ENCODE data around the gene PYCARD. TPM values are rescaled to one million over a fixed set of nuclear protein-coding genes. Genes with fewer than 3 reads are reported as not detected.

Gene PYCARD
- total and polyA plus RNA-seq, 9 of the 15 experiments (the other 6 are each of a cell fraction or from before 2014, with no cell fraction given): 1.3 to 28.4 (median 6.0) TPM

DNA sequence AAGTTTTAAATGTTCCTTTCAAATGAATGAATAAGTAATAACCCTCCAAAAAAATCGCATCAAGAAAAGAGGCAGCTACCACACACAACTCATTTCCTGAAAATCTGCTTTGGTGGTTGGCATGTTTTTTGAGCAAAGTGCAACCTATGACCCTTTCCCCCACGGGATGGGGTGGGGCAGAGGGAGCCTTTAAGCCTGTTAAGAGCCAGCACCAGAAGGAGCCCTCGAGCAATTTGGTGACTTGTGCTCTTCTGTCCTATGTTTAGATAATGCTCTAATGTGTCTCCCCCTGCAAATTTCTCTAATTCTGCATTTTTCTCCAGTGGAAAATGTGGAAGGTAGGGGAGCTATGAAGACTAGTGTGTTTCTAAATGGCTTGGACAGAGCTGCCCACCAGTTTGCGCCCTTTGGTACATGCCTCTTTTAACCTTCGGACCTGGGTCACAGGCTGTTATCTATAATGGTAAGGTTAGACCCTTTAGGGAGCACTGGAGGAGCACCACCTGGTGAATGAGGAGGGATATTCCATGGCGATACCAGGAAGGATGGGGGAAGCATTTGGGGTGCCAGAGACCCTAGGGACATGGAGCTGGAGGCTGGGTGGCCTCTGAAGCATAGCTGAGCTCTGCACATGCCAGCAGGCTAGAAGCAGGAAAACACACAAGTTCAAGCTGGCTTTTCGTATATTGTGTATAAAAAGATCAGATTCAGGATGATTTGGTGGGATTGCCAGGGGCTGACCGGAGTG lies 1.6 kb downstream of the PYCARD start (continued):
- TF ChIP-seq, protein P1, sequence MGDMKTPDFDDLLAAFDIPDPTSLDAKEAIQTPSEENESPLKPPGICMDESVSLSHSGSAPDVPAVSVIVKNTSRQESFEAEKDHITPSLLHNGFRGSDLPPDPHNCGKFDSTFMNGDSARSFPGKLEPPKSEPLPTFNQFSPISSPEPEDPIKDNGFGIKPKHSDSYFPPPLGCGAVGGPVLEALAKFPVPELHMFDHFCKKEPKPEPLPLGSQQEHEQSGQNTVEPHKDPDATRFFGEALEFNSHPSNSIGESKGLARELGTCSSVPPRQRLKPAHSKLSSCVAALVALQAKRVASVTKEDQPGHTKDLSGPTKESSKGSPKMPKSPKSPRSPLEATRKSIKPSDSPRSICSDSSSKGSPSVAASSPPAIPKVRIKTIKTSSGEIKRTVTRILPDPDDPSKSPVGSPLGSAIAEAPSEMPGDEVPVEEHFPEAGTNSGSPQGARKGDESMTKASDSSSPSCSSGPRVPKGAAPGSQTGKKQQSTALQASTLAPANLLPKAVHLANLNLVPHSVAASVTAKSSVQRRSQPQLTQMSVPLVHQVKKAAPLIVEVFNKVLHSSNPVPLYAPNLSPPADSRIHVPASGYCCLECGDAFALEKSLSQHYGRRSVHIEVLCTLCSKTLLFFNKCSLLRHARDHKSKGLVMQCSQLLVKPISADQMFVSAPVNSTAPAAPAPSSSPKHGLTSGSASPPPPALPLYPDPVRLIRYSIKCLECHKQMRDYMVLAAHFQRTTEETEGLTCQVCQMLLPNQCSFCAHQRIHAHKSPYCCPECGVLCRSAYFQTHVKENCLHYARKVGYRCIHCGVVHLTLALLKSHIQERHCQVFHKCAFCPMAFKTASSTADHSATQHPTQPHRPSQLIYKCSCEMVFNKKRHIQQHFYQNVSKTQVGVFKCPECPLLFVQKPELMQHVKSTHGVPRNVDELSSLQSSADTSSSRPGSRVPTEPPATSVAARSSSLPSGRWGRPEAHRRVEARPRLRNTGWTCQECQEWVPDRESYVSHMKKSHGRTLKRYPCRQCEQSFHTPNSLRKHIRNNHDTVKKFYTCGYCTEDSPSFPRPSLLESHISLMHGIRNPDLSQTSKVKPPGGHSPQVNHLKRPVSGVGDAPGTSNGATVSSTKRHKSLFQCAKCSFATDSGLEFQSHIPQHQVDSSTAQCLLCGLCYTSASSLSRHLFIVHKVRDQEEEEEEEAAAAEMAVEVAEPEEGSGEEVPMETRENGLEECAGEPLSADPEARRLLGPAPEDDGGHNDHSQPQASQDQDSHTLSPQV (IDR thresholded peaks at IDR 0.05): 0 out of 2 replicates have a peak, but pooled peaks have one; percentile 56
- no peak for TF ChIP-seq ZNF274 (IDR thresholded peaks at IDR 0.05; ENCODE audit: borderline replicate concordance, low read depth, low read length)
- TF ChIP-seq YBX1 (IDR thresholded peaks at IDR 0.05): no peak
- no peak for TF ChIP-seq ZNF253 (CRISPR knock-in tag; conservative IDR thresholded peaks at IDR 0.05)
- TF ChIP-seq ZNF77 (CRISPR knock-in tag; IDR thresholded peaks at IDR 0.05): no peak
- TF ChIP-seq MTF1 (CRISPR knock-in tag; IDR thresholded peaks at IDR 0.05; ENCODE audit: borderline replicate concordance): no peak
- TF ChIP-seq E2F3 (CRISPR knock-in tag; IDR thresholded peaks at IDR 0.05): no peak
- TF ChIP-seq MYBL2 (IDR thresholded peaks at IDR 0.05; ENCODE audit: low read depth): no peak
- TF ChIP-seq MYBL2 (CRISPR knock-in tag; IDR thresholded peaks at IDR 0.05; ENCODE audit: borderline replicate concordance): no peak
- no peak for TF ChIP-seq PCBP2 (IDR thresholded peaks at IDR 0.05; ENCODE audit: low read depth, low read length, poor library complexity, severe bottlenecking)
- TF ChIP-seq, protein P2, sequence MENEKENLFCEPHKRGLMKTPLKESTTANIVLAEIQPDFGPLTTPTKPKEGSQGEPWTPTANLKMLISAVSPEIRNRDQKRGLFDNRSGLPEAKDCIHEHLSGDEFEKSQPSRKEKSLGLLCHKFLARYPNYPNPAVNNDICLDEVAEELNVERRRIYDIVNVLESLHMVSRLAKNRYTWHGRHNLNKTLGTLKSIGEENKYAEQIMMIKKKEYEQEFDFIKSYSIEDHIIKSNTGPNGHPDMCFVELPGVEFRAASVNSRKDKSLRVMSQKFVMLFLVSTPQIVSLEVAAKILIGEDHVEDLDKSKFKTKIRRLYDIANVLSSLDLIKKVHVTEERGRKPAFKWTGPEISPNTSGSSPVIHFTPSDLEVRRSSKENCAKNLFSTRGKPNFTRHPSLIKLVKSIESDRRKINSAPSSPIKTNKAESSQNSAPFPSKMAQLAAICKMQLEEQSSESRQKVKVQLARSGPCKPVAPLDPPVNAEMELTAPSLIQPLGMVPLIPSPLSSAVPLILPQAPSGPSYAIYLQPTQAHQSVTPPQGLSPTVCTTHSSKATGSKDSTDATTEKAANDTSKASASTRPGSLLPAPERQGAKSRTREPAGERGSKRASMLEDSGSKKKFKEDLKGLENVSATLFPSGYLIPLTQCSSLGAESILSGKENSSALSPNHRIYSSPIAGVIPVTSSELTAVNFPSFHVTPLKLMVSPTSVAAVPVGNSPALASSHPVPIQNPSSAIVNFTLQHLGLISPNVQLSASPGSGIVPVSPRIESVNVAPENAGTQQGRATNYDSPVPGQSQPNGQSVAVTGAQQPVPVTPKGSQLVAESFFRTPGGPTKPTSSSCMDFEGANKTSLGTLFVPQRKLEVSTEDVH (IDR thresholded peaks at IDR 0.05; ENCODE audit: low read depth, partially characterized antibody): no peak
- TF ChIP-seq, protein P3, sequence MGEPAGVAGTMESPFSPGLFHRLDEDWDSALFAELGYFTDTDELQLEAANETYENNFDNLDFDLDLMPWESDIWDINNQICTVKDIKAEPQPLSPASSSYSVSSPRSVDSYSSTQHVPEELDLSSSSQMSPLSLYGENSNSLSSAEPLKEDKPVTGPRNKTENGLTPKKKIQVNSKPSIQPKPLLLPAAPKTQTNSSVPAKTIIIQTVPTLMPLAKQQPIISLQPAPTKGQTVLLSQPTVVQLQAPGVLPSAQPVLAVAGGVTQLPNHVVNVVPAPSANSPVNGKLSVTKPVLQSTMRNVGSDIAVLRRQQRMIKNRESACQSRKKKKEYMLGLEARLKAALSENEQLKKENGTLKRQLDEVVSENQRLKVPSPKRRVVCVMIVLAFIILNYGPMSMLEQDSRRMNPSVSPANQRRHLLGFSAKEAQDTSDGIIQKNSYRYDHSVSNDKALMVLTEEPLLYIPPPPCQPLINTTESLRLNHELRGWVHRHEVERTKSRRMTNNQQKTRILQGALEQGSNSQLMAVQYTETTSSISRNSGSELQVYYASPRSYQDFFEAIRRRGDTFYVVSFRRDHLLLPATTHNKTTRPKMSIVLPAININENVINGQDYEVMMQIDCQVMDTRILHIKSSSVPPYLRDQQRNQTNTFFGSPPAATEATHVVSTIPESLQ (CRISPR knock-in tag; IDR thresholded peaks at IDR 0.05): no peak
- TF ChIP-seq EHMT2 (IDR thresholded peaks at IDR 0.05): no peak
- TF ChIP-seq, protein P4, sequence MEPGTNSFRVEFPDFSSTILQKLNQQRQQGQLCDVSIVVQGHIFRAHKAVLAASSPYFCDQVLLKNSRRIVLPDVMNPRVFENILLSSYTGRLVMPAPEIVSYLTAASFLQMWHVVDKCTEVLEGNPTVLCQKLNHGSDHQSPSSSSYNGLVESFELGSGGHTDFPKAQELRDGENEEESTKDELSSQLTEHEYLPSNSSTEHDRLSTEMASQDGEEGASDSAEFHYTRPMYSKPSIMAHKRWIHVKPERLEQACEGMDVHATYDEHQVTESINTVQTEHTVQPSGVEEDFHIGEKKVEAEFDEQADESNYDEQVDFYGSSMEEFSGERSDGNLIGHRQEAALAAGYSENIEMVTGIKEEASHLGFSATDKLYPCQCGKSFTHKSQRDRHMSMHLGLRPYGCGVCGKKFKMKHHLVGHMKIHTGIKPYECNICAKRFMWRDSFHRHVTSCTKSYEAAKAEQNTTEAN (CRISPR knock-in tag; IDR thresholded peaks at IDR 0.05): no peak
- TF ChIP-seq RFX7 (CRISPR knock-in tag; IDR thresholded peaks at IDR 0.05): no peak
- TF ChIP-seq CEBPG (CRISPR knock-in tag; IDR thresholded peaks at IDR 0.05): no peak
- TF ChIP-seq CEBPG (tag; conservative IDR thresholded peaks at IDR 0.05 in 1 of 2, IDR thresholded peaks at IDR 0.05 in 1 of 2): no peak

Data from K562 (cell line).